Heart left ventricle (tissue), 16 donors: Measurements from ENCODE around the gene DLG1. TPM values are rescaled to one million over a fixed set of nuclear protein-coding genes. Genes with fewer than 3 reads are reported as not detected.

Experiments
- ATAC-seq, 4 donors: fragments of 200-7000 bp; cut with Tn5 transposase; one replicate each; pipeline ENCODE4 v1.9.1; 2020 to 2022; ENCODE audit warnings: moderate library complexity in 4 of 4, mild to moderate bottlenecking in 3 of 4, moderate number of reproducible peaks in 1 of 4
- DNase-seq, 5 donors: peaks; one replicate each; pipeline ENCODE4 v3.0.0-alpha.2; 2020
- H3K27ac ChIP-seq, 12 donors: fragments of 200-600 bp; sonication (generic) in 4 of 12; one replicate each; pipeline versions ENCODE4 v1.5.0 to v1.8.0; 2016 to 2022; ENCODE audit warnings: mild to moderate bottlenecking in 2 of 12
- H3K27me3 ChIP-seq, 9 donors: fragments of 200-600 bp; sonication (generic) in 2 of 9; one replicate each; pipeline versions ENCODE4 v1.5.1 to v1.8.0; 2016 to 2022; ENCODE audit warnings: mild to moderate bottlenecking in 3 of 9
- H3K36me3 ChIP-seq, 9 donors: fragments of 200-600 bp; sonication (generic) in 2 of 9; one replicate each; pipeline versions ENCODE4 v1.5.0 to v1.8.0; 2018 to 2022; ENCODE audit warnings: mild to moderate bottlenecking in 2 of 9
- H3K4me1 ChIP-seq, 12 donors: fragments of 200-600 bp; sonication (generic) in 4 of 12; one replicate each; pipeline versions ENCODE4 v1.5.0 to v1.8.0; 2016 to 2022; ENCODE audit warnings: mild to moderate bottlenecking in 3 of 12
- H3K4me3 ChIP-seq, 12 donors: fragments of 200-600 bp; sonication (generic) in 4 of 12; one replicate each; pipeline versions ENCODE4 v1.5.0 to v1.8.0; 2017 to 2022; ENCODE audit warnings: mild to moderate bottlenecking in 9 of 12, moderate library complexity in 4 of 12
- H3K9me3 ChIP-seq, 12 donors: fragments of 200-600 bp; sonication (generic) in 4 of 12; one replicate each; pipeline versions ENCODE4 v1.5.0 to v1.8.0; 2016 to 2022; ENCODE audit warnings: mild to moderate bottlenecking in 1 of 12
- POLR2A ChIP-seq, 2 donors: fragments of 450-650 bp; IDR thresholded peaks; one replicate each; pipeline ENCODE4 v1.6.1; 2017; ENCODE audit warnings: antibody characterized with exemption in 2 of 2, mild to moderate bottlenecking in 2 of 2, moderate library complexity in 2 of 2
- WGBS, 4 donors: extraction: QIAGEN DNeasy Blood & Tissue Kit in 2 of 4; methylation state at CpG; one replicate each; pipeline versions ENCODE4 v1.1.5 to v1.1.7; 2013 to 2018; 5-methylcytosine and 5-hydroxymethylcytosine counted together
- intact Hi-C, 10 donors: fragments of 100-400 bp; cut with DNase I; formaldehyde crosslinking; loops; one replicate each; pipeline versions ENCODE4 v1.11.1 to v1.14.2; 2022
- polyA plus RNA-seq, 2 donors: library from polyadenylated mRNA; stranded (reverse); fragments of 200-250 nt; gene quantifications; one replicate each; pipeline ENCODE4 v1.2.3, GENCODE V29; 2013
- total RNA-seq, 9 donors: library from RNA; depleted of rRNA in 2 of 9; stranded (reverse); fragments of >200 nt in 2 of 9; fragmentation: NEBNext Ultra II Directional in 3 of 9; extraction: Animal tissue kit (Norgen Biotek cat#: 25700) in 3 of 9; gene quantifications; one replicate each; pipeline versions ENCODE4 v1.1.0 to v1.2.4, GENCODE V29; 2016 to 2023
- TF ChIP-seq, protein P1 (sequence below), 12 donors: fragments of 200-600 bp; sonication (generic) in 4 of 12; IDR thresholded peaks; one replicate each; pipeline versions ENCODE4 v1.5.0 to v1.8.0; 2018 to 2022; ENCODE audit warnings: antibody characterized with exemption in 12 of 12, mild to moderate bottlenecking in 5 of 12
- donor health status: ischemic (EF 13 %, LVEDD 7.1; RV severe dilation, severe dysfunction).
- donor health status: healthy with polysubstance abuse.
- donor health status: DM: no; HTN: yes; CAD: no.
- donor health status: DM: no; HTN: no; CAD: no.
- donor health status: ischemic (EF 25% LVEDD 6.9; RV normal size, moderate dysfunction).
- donor health status: ischemic (EF 25% LVEDD 5.7; RV mildly dilated, moderate dysfunction).
- donor health status: healthy.
- donor health status: DM: yes; HTN: yes; CAD: no.
- donor health status: ischemic (EF 35%, LVEDD 5.7; RV mildly dilated, moderate dysfunction).
- donor health status: nonischemic (EF 11% LVEDD 7.7; RV severe dilation, severe dysfunction).
- donor health status: DM: yes; HTN: yes; CAD: no.
- donor health status: PGD.
- donor health status: ischemic (EF 29% LVEDD 5.4; RV normal size, mild dysfunction).
- donor health status: nonischemic (EF 23%, LVEDD 6.1; RV moderate dilation, normal function).

Gene DLG1
- total and polyA plus RNA-seq, 11 donors: 17.4 to 151 (median 63.6) TPM

DNA sequence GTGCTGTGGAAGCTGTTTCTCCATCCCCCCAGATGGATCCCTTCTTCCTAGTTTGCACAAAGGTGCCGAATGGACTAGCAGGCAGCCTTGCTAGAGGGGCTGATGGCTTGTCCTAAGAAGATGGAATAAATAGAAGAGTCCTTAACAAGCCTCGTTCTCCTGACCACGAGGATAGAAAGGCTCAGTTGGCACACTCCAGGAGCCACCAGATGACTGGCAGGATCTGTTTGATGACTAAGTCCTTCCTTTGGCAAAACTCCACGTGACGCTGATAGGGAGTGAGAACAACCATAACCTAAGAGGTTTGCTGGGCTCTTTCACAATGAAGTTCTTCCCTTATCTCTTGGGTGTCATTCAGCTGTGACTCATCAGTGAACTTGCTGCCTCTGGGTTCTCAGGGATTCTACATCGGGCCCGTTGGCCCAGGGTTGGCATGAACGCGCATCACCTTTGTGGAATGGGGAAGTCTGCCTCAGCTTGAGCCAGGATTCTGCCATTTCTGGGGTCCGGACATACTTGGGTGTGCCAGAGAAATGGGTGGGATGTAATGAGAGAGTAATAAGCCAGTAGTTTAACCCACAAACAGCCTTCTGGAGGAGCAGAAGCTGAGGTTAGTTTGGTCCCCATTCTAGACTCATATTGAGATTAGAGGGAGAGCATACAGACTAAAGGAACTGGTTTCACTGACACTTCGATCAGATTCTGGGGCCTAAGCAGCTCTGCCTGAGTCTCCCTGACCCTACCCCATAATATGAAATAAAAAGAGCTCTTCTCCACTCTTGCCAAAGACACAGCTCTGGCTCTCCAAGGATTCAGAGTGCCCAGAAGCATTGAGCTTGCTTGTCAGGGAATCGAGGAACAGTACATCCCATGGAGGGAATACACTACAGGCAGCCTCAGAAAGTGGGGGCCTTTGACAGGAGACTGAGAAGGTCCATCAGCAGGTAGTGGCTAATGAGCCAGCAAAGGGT is 266.8 kb downstream of the DLG1 start:
- intact Hi-C loops: no loop called here
- no peaks in the 10 kb centered on the region for H3K9me3 ChIP-seq
- DNase-seq: peak; percentile 72 to 88 (median 86)

DNA sequence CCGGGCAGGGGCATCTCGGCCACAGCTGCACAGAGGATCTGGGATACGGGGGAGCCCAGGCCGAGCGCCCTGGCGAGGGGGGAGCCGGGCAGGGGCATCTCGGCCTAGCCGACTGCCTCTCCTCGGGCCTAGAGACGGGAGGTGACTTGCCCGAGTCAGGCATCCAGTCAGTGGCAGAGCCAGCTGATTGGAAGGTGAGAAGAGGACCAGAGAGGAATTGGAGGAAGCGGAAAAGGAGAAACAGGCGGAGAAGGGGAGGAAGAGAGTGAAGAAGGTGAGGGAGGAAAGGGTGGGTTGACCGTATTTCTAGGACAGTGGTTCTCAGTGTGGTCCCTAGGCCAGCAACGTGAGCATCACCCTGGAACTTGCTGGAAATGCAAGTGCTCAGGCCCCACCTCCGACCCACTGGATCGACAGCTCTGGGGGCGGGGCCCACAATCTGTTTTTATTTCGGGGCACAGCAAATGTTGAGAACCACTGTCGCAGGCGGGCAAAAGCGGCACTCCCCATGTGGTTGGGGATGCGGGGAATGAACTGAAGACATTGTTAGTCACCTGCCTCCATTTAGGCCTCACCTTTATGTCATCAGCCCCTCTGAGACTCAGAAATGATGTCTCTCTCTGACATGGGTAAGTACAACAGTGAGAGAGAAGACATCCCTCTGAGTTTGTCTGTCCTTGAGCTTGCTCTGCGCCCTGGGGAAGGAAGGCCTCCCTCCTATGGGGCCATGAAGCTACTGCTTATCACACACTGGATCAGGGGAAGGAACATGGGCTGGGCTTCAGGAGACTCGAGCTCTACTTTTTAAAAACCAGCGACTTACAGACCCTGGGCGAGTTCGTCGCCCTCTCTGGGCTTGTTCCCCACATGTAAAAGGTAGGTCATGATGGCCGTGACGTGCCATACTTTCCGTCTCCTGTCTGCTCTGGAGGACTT is 267.8 kb downstream of the DLG1 start:
- peak overlapping the region in 2 of 12 donors; percentile 50 to 57 for H3K4me3 ChIP-seq
- H3K27ac ChIP-seq: peak overlapping the region in 11 of 12 donors; percentile 60 to 89 (median 78)
- TF ChIP-seq POLR2A (IDR thresholded peaks at IDR 0.05): no peak
- TF ChIP-seq, protein P1, sequence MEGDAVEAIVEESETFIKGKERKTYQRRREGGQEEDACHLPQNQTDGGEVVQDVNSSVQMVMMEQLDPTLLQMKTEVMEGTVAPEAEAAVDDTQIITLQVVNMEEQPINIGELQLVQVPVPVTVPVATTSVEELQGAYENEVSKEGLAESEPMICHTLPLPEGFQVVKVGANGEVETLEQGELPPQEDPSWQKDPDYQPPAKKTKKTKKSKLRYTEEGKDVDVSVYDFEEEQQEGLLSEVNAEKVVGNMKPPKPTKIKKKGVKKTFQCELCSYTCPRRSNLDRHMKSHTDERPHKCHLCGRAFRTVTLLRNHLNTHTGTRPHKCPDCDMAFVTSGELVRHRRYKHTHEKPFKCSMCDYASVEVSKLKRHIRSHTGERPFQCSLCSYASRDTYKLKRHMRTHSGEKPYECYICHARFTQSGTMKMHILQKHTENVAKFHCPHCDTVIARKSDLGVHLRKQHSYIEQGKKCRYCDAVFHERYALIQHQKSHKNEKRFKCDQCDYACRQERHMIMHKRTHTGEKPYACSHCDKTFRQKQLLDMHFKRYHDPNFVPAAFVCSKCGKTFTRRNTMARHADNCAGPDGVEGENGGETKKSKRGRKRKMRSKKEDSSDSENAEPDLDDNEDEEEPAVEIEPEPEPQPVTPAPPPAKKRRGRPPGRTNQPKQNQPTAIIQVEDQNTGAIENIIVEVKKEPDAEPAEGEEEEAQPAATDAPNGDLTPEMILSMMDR (IDR thresholded peaks at IDR 0.05): no peak
- H3K4me1 ChIP-seq: peaks cover 0 to 41% (median 24%) of the 10 kb centered on the region in 12 donors
- DNase-seq (peak in 2 of 5 donors; percentile 48 to 57), ATAC-seq (peak in 1 of 4 donors; percentile 9)
- WGBS, 4 donors: 76 to 89% (median 86%) methylated on average over 30 to 32 of the region's 33 CpGs
- no peaks in the 10 kb centered on the region for H3K9me3 ChIP-seq
- peaks cover 0 to 15% (median 0%) of the 10 kb centered on the region in 9 donors for H3K27me3 ChIP-seq
- intact Hi-C loops: no loop called here
- no peaks in the 10 kb centered on the region for H3K36me3 ChIP-seq

More for the DNA sequence above, 266.8 kb downstream of the DLG1 start:
- 25 to 31% (median 29%) methylated on average over 11 to 12 of the region's 12 CpGs for WGBS, 4 donors
- Histone ChIP-seq H3K27ac (peak overlapping the region; percentile 31 to 89 (median 77)), H3K27me3 (peaks cover 0 to 15% (median 0%) of the 10 kb centered on the region in 9 donors), H3K4me3 (no peak overlapping the region), H3K36me3 (no peaks in the 10 kb centered on the region), H3K4me1 (peaks cover 0 to 43% (median 24%) of the 10 kb centered on the region in 12 donors)
- TF ChIP-seq POLR2A (IDR thresholded peaks at IDR 0.05): no peak
- TF ChIP-seq, protein P1 (IDR thresholded peaks at IDR 0.05): no peak
- peak; percentile 81 to 95 (median 92) for ATAC-seq

DNA sequence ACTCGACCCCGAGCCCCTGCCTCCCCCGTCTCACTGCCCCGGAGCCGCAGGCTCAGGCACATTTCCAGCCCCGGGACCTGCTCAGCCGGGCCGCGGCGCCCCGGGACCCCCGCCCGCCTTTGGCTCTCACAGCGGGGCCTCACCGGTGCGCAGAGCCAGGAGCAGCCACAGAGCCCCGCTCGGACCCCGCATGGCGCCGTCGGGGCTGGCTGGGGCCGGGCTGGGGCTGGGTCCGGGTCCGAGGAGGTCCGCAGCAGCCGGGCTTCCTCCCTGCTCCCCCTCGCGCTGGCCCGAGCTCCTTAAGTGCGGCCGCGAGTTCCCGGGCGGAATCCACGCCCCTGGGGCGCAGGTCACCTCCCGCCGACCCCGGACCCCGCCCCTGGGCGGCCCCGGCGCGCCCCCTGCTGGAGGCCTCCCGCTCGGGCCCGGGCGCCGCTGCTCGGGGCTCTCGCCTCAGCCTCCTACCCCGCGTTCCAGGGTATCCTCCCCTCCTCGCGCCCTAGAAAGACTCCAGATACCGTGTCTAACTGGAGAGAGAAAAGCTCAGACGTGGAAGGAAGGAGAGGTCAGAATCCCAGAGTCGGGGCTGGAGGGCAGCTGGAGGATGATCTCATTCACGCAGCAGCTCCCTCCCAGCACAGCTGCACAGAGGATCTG is 268.8 kb downstream of the DLG1 start, which contains the start of gene MELTF:
MELTF (minus strand) TSS at position 307 of the 657 bp plus-strand sequence; CDS start at position 192, 115 bp downstream.
- no peak for TF ChIP-seq POLR2A (IDR thresholded peaks at IDR 0.05)
- TF ChIP-seq, protein P1 (IDR thresholded peaks at IDR 0.05): peak; percentile 64 to 89 (median 80)
- Histone ChIP-seq H3K27ac (peak within 1 kb of the TSS in 10 of 12 donors; percentile 60 to 89 (median 80)), H3K27me3 (peaks cover 0 to 15% (median 0%) of the 10 kb centered on the region in 9 donors), H3K4me3 (peak within 1 kb of the TSS; percentile 19 to 68 (median 54)), H3K4me1 (peaks cover 0 to 38% (median 24%) of the 10 kb centered on the region in 12 donors), H3K36me3 (no peaks in the 10 kb centered on the region), H3K9me3 (no peaks in the 10 kb centered on the region)
- intact Hi-C loops: loop anchor here in 1 of 10 donors (2.0 kb wide), 1 partner anchor 27 kb away; no protein-coding TSS in a partner anchor
- ATAC-seq (peak in 3 of 4 donors; percentile 30 to 64 (median 64)), DNase-seq (peak; percentile 47 to 83 (median 64))
- WGBS, 4 donors: 2% methylated on average over 42 to 60 of the region's 60 CpGs
